HepG2 (cell line): ENCODE measurements around the gene RPL35. TPM values are rescaled to one million over a fixed set of nuclear protein-coding genes. Genes with fewer than 3 reads are reported as not detected.

ENCODE experiments used
- ARID3A ChIP-seq: IDR thresholded peaks from 2 replicates; pipeline ENCODE4 v1.6.1; 2012; ENCODE audit warnings: low read depth, low read length, improper control_type of control experiment
- HNF4G ChIP-seq, 2 experiments: sonication (generic) in 1 of 2; formaldehyde crosslinking in 1 of 2; IDR thresholded peaks; 2 replicates each; pipeline versions ENCODE4 v1.4.0 to v1.6.1; 2011 to 2020; ENCODE audit warnings: borderline replicate concordance in 2 of 2, low read depth in 2 of 2, mild to moderate bottlenecking in 2 of 2, low read length in 1 of 2, missing genetic modification reagents in 1 of 2, moderate library complexity in 1 of 2
- ISX ChIP-seq: sonication (generic); formaldehyde crosslinking; conservative IDR thresholded peaks from 2 replicates; pipeline ENCODE4 v1.5.0; 2020; ENCODE audit warnings: missing genetic modification reagents
- KAT7 ChIP-seq: IDR thresholded peaks from 2 replicates; pipeline ENCODE4 v1.6.1; 2018; ENCODE audit warnings: borderline replicate concordance, missing compliant biosample characterization
- KDM1A ChIP-seq: IDR thresholded peaks from 2 replicates; pipeline ENCODE4 v1.6.1; 2016; ENCODE audit warnings: missing compliant biosample characterization
- RORA ChIP-seq: sonication (generic); formaldehyde crosslinking; IDR thresholded peaks from 2 replicates; pipeline ENCODE4 v1.5.0; 2020; ENCODE audit warnings: mild to moderate bottlenecking, missing genetic modification reagents, moderate library complexity
- TMF1 ChIP-seq: sonication (generic); formaldehyde crosslinking; IDR thresholded peaks from 2 replicates; pipeline ENCODE4 v1.8.1; 2022; ENCODE audit warnings: low read depth, missing genetic modification reagents
- ZNF318 ChIP-seq: sonication (generic); formaldehyde crosslinking; IDR thresholded peaks from 2 replicates; pipeline ENCODE4 v1.4.0; 2020; ENCODE audit warnings: mild to moderate bottlenecking, missing genetic modification reagents
- ZNF367 ChIP-seq: sonication (generic); formaldehyde crosslinking; IDR thresholded peaks from 2 replicates; pipeline ENCODE4 v1.4.0; 2020; ENCODE audit warnings: missing genetic modification reagents, borderline replicate concordance
- ZNF556 ChIP-seq: sonication (generic); formaldehyde crosslinking; IDR thresholded peaks from 2 replicates; pipeline ENCODE4 v1.4.0; 2020; ENCODE audit warnings: mild to moderate bottlenecking, missing genetic modification reagents, borderline replicate concordance
- ZSCAN30 ChIP-seq: sonication (generic); formaldehyde crosslinking; IDR thresholded peaks from 2 replicates; pipeline ENCODE4 v1.5.0; 2020; ENCODE audit warnings: mild to moderate bottlenecking, missing genetic modification reagents
- polyA plus RNA-seq, 8 experiments: library from polyadenylated mRNA; depleted of rRNA in 3 of 8; stranded (reverse) in 7 of 8; unstranded in 1 of 8; fragments of >200 nt; fragmentation: Illumina TruSeq in 4 of 8; extraction: Trizol in 4 of 8; gene quantifications; 2 replicates each; pipeline versions ENCODE4 v1.2.1 to v1.2.3, GENCODE V29; 2011 to 2016; ENCODE audit warnings: low read depth in 4 of 8, missing spikeins in 1 of 8, mixed read lengths in 1 of 8; ENCODE audit not compliant: insufficient read depth in 1 of 8
- total RNA-seq, 5 experiments: library from RNA; depleted of rRNA; stranded (reverse); fragments of >200 nt; fragmentation: Illumina TruSeq; extraction: Trizol; gene quantifications; 2 replicates each; pipeline ENCODE4 v1.2.3, GENCODE V29; 2016; ENCODE audit warnings: low read depth in 1 of 5
- TF ChIP-seq, protein P1 (sequence below): sonication (generic); IDR thresholded peaks from 2 replicates; pipeline ENCODE4 v1.6.1; 2016; ENCODE audit warnings: low read depth, borderline replicate concordance

Gene RPL35
- total and polyA plus RNA-seq, 2 of the 13 experiments (the other 11 are each of a cell fraction or from before 2014, with no cell fraction given) = 2,153 to 2,935 TPM

DNA sequence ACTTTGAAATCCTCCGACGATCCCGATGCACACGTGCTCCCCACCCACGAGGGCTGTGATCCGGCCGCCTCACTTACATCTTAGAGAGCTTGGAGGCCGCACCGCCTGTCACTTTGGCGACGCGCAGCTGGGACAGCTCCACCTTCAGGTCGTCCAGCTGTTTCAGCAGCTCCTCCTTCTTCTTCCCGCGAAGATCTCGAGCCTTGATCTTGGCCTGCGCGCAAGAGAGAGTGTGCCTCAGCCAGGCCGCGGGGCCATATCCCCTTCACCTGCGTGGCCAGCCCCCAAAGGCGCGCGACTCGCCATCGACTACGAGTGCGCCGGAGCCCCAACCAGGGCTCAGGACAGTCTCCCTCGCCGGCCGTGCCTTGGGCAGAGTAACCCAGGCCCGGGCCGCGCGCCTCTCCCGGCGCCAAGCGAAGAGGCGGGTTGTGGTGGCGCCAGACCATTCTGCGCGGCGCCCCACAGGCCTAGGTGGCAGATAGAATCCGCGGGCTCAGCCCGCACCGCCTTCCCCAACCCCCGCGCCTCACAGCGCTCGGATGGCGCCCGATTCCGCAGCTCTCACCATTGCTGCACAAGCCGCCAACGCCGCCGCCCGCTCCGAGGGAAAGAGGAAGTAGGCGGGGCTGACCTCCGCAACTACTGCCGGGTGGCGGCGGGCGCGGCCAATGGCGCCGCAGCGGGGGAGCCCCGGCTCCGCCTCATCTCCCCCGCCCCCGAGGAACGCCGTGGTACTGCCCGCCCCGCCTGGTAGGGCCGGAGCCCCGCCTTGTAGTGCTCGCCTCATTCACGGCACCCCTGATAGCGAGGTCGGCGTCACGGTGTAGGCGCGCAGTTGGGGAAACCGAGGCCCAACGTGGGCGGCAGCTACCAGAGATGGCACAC, at the start of gene RPL35, which contains the start of gene ARPC5L (continued):
- TF ChIP-seq HNF4G (IDR thresholded peaks at IDR 0.05; ENCODE audit: borderline replicate concordance, low read depth, low read length) (no peak; the same call in 1 of the 2 replicates), HNF4G (CRISPR knock-in tag; IDR thresholded peaks at IDR 0.05; ENCODE audit: borderline replicate concordance, low read depth) (no peak; the same call in 1 of the 2 replicates), KDM1A (CRISPR knock-in tag) (no peak), ARID3A (no peak), ZNF318 (CRISPR knock-in tag) (no peak; the same call in 1 of the 2 replicates), ZNF367 (CRISPR knock-in tag) (no peak; the same call in 1 of the 2 replicates), TMF1 (CRISPR knock-in tag) (peak; percentile 55; the same call in 1 of the 2 replicates), KAT7 (peak; percentile 91), RORA (CRISPR knock-in tag) (no peak), ZNF556 (CRISPR knock-in tag) (no peak), ZSCAN30 (CRISPR knock-in tag) (peak; percentile 41; the same call in 1 of the 2 replicates), ISX (CRISPR knock-in tag) (peak; percentile 74; the same call in 1 of the 2 replicates)
- TF ChIP-seq, protein P1, sequence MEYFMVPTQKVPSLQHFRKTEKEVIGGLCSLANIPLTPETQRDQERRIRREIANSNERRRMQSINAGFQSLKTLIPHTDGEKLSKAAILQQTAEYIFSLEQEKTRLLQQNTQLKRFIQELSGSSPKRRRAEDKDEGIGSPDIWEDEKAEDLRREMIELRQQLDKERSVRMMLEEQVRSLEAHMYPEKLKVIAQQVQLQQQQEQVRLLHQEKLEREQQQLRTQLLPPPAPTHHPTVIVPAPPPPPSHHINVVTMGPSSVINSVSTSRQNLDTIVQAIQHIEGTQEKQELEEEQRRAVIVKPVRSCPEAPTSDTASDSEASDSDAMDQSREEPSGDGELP = peak; percentile 18; the same call in 1 of the 2 replicates
